K562 (cell line): ENCODE data around the gene FAM107B. TPM values are rescaled to one million over a fixed set of nuclear protein-coding genes. Genes with fewer than 3 reads are reported as not detected.

Experiments used
- ATAC-seq: fragments of 200-7000 bp; cut with Tn5 transposase; 3 replicates; pipeline ENCODE4 v1.9.1; 2020; ENCODE audit warnings: moderate library complexity
- BruUV-seq: library from RNA; stranded (reverse); fragments of 400-500 nt; replicated peaks from 2 replicates; lab custom pipeline; 2021; lab: Mats Ljungman, UMichigan
- CTCF ChIA-PET: fragments of 300-600 bp; formaldehyde crosslinking; extraction: SDS; loops from one replicate; lab custom pipeline; 2021; ENCODE audit warnings: low intra/inter-chr PET ratio; lab: Yijun Ruan, JAX
- POLR2A ChIA-PET: fragments of 300-600, 350-650 bp; sonication (Branson Sonifier 250); formaldehyde crosslinking; extraction: SDS; loops from one replicate; lab custom pipeline; 2021; ENCODE audit warnings: antibody characterized with exemption, inconsistent platforms; lab: Yijun Ruan, JAX
- DNase-seq, 4 experiments: peaks; one replicate each; pipeline versions ENCODE4 v3.0.0 to v3.0.0-alpha.2; 2011 to 2018; ENCODE audit warnings: low spot score in 3 of 4, mixed read lengths in 3 of 4; ENCODE audit errors: extremely low read depth in 1 of 4
- FAIRE-seq: peaks from 2 replicates; lab custom pipeline; 2011; peaks lifted over from hg19 to GRCh38; lab: Jason Lieb, UNC
- H2AFZ ChIP-seq: 2 replicates; pipeline ENCODE4 v1.6.0; 2011; ENCODE audit warnings: low read depth, low read length, control low read depth, inconsistent platforms
- H3K27ac ChIP-seq: fragments of 200-600 bp; 3 replicates; pipeline ENCODE4 v1.8.0; 2011; ENCODE audit warnings: low read depth, mild to moderate bottlenecking, control low read depth, inconsistent platforms, low read length, moderate library complexity, mixed read lengths; ENCODE audit errors: extremely low read depth
- H3K27me3 ChIP-seq, 2 experiments: fragments of 300-600 bp in 1 of 2; 2 replicates in 1 of 2; 3 replicates in 1 of 2; pipeline versions ENCODE4 v1.6.0 to v1.8.0; 2011; ENCODE audit warnings: inconsistent platforms in 2 of 2, low read length in 2 of 2, mild to moderate bottlenecking in 1 of 2, mixed read lengths in 1 of 2, moderate library complexity in 1 of 2; ENCODE audit not compliant: control insufficient read depth in 2 of 2, insufficient read depth in 2 of 2
- H3K36me3 ChIP-seq: fragments of 300-600 bp; 3 replicates; pipeline ENCODE4 v1.8.0; 2011; ENCODE audit warnings: mild to moderate bottlenecking, low read length, inconsistent platforms; ENCODE audit not compliant: control insufficient read depth, insufficient read depth
- H3K4me1 ChIP-seq, 2 experiments: fragments of 200-600 bp in 1 of 2; replicated peaks in 1 of 2; 2 replicates in 1 of 2; 3 replicates in 1 of 2; pipeline versions ENCODE4 v1.5.1 to v1.8.0; 2011; ENCODE audit warnings: inconsistent platforms in 2 of 2, low read length in 2 of 2, mild to moderate bottlenecking in 1 of 2, mixed read lengths in 1 of 2, moderate library complexity in 1 of 2; ENCODE audit not compliant: control insufficient read depth in 2 of 2, insufficient read depth in 2 of 2
- H3K4me2 ChIP-seq: 2 replicates; pipeline ENCODE4 v1.6.1; 2011; ENCODE audit warnings: low read length, control low read depth, inconsistent platforms, mixed read lengths; ENCODE audit not compliant: insufficient read depth
- H3K4me3 ChIP-seq: fragments of 200-600 bp; sonication (generic), shearing (Covaris generic); 2 replicates; pipeline ENCODE4 v1.5.1; 2016; ENCODE audit warnings: control low read depth, inconsistent platforms
- H3K79me2 ChIP-seq: fragments of 200-600 bp; 3 replicates; pipeline ENCODE4 v1.8.0; 2011; ENCODE audit warnings: low read length, inconsistent platforms; ENCODE audit not compliant: control insufficient read depth, insufficient read depth
- H3K9ac ChIP-seq, 2 experiments: 2 replicates each; pipeline versions ENCODE4 v1.6.0 to v1.6.1; 2011; ENCODE audit warnings: low read depth in 2 of 2, low read length in 2 of 2, control low read depth in 1 of 2, inconsistent platforms in 1 of 2, mild to moderate bottlenecking in 1 of 2, mixed read lengths in 1 of 2; ENCODE audit not compliant: insufficient read depth in 1 of 2
- H3K9me1 ChIP-seq: one replicate; pipeline ENCODE4 v1.6.0; 2011; ENCODE audit warnings: inconsistent platforms, mild to moderate bottlenecking, low read length, moderate library complexity; ENCODE audit not compliant: control insufficient read depth, insufficient read depth
- H3K9me3 ChIP-seq: replicated peaks from 2 replicates; pipeline ENCODE4 v1.5.1; 2011; ENCODE audit warnings: low read depth, low read length, inconsistent platforms; ENCODE audit not compliant: control insufficient read depth, insufficient read depth
- H4K20me1 ChIP-seq: replicated peaks from 2 replicates; pipeline ENCODE4 v1.6.1; 2011; ENCODE audit warnings: low read length, inconsistent platforms, mixed read lengths; ENCODE audit not compliant: control insufficient read depth, insufficient read depth
- BACH1 ChIP-seq: fragments of 200-800 bp; sonication (Bioruptor generic); IDR thresholded peaks from 2 replicates; pipeline ENCODE4 v1.6.1; 2016; ENCODE audit warnings: missing genetic modification characterization, missing compliant biosample characterization
- LEF1 ChIP-seq: fragments of 450-650 bp; IDR thresholded peaks from 2 replicates; pipeline ENCODE4 v1.6.1; 2016; ENCODE audit warnings: mild to moderate bottlenecking
- MTA2 ChIP-seq: fragments of 450-650 bp; IDR thresholded peaks from 2 replicates; pipeline ENCODE4 v1.6.1; 2016; ENCODE audit warnings: low read depth
- PURB ChIP-seq: sonication (generic); formaldehyde crosslinking; IDR thresholded peaks from 2 replicates; pipeline ENCODE4 v1.9.0; 2021; ENCODE audit warnings: low read depth, mild to moderate bottlenecking, missing genetic modification reagents
- RAD21 ChIP-seq, 2 experiments: fragments of 250-450 bp in 1 of 2; fragments of 450-650 bp in 1 of 2; sonication (Bioruptor Pico) in 1 of 2; formaldehyde crosslinking in 1 of 2; IDR thresholded peaks in 1 of 2; conservative IDR thresholded peaks in 1 of 2; 2 replicates each; pipeline versions ENCODE4 v1.4.0 to v1.8.0; 2020 to 2022; ENCODE audit warnings: mild to moderate bottlenecking in 2 of 2, moderate library complexity in 1 of 2
- SRSF7 ChIP-seq: fragments of 200-400 bp; formaldehyde crosslinking; optimal IDR thresholded peaks from 2 replicates; pipeline ENCODE3; 2017; ENCODE audit warnings: mild to moderate bottlenecking, low read depth, low read length
- U2AF1 ChIP-seq: fragments of 200-400 bp; formaldehyde crosslinking; optimal IDR thresholded peaks from 2 replicates; pipeline ENCODE3; 2017; ENCODE audit warnings: mild to moderate bottlenecking, low read depth, low read length, moderate library complexity
- ZNF263 ChIP-seq: sonication (generic); formaldehyde crosslinking; IDR thresholded peaks from 2 replicates; pipeline ENCODE4 v1.8.0; 2022; ENCODE audit warnings: mild to moderate bottlenecking, missing genetic modification reagents, borderline replicate concordance
- ZNF445 ChIP-seq: fragments of 250-450 bp; sonication (Bioruptor Pico); IDR thresholded peaks from 2 replicates; pipeline ENCODE4 v1.4.0; 2020; ENCODE audit warnings: low read depth, mild to moderate bottlenecking, moderate library complexity
- WGBS: fragments of 100-300 bp; shearing (Covaris generic); methylation state at CpG from one replicate; pipeline ENCODE4 v1.1.6; 2016; ENCODE audit warnings: low coverage, mixed read lengths; ENCODE audit not compliant: insufficient coverage; ENCODE audit errors: missing lambda C conversion rate; 5-methylcytosine and 5-hydroxymethylcytosine counted together
- in situ Hi-C: fragments of 300-500 bp; cut with MboI; formaldehyde crosslinking; loops from 4 replicates; pipeline ENCODE4 v1.15.0; 2018; ENCODE audit warnings: inconsistent platforms, mixed read lengths
- intact Hi-C: fragments of 100-400 bp; cut with micrococcal nuclease; formaldehyde crosslinking; loops from 2 replicates; pipeline ENCODE4 v1.14.2; 2022
- polyA plus RNA-seq, 8 experiments: library from polyadenylated mRNA; depleted of rRNA in 4 of 8; stranded (reverse) in 5 of 8; unstranded in 3 of 8; fragments of >200 nt; fragmentation: Nextera tagmentation in 2 of 8; fragmentation: Illumina TruSeq in 1 of 8; extraction: Ambion mirVana in 2 of 8; extraction: Trizol in 1 of 8; gene quantifications; 2 replicates each; pipeline versions ENCODE4 v1.2.1 to v1.2.3, GENCODE V29; 2011 to 2014; ENCODE audit warnings: inconsistent platforms in 1 of 8, missing spikeins in 1 of 8
- total RNA-seq, 7 experiments: library from RNA; depleted of rRNA in 6 of 7; stranded (reverse); fragments of >200 nt in 6 of 7; fragmentation: Illumina TruSeq in 2 of 7; extraction: Trizol in 2 of 7; gene quantifications; 2 replicates each; pipeline versions ENCODE4 v1.2.1 to v1.2.3, GENCODE V29; 2011 to 2021; ENCODE audit warnings: low replicate concordance in 1 of 7
- TF ChIP-seq, protein P1 (sequence below): fragments of 450-650 bp; IDR thresholded peaks from 2 replicates; pipeline ENCODE4 v1.6.1; 2016; ENCODE audit warnings: mild to moderate bottlenecking

The FAM107B gene
- total and polyA plus RNA-seq, 9 of the 15 experiments (the other 6 are each of a cell fraction or from before 2014, with no cell fraction given): 0.40 to 2.8 (median 1.4) TPM

DNA sequence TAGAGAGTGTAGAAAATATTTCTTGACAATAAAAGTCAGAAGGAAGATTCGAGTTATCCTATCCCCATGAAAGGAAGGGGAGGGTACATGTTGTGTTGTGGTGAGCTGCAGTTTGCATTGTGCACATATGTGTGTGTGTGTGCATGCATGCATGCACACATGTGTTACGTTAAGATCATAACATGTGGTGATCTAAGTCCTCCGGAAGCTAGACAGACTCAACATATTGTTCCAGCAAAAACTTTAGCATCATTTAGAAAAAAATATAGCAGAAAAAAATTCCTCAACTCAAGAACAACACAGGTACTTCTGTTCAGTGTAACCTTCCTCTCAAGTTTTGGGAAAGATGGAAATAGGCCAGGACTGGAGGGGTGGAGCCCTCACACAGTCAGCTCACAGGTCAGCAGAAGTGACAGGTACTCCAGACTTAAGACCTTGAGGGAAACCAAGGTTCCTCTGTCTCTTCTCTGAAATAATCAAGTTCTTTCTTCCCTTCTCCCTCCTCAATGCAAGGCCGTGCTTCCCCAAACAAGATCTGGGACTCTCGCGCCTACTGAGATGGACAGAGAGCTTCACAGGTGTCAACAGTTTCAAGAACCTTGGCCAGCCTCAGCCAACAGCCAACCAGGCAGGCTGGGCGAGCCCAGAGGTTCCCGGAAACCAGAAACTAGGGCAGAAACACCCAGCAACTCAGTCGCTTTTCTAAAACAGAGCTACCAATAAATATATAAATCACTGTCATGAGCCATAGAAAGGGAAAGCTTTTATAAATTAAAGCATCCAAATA is 205.2 kb downstream of the FAM107B start:
- H4K20me1 ChIP-seq: no peaks in the 10 kb centered on the region
- no peak overlapping the region for H3K27ac ChIP-seq
- intact Hi-C loops (no loop called here), in situ Hi-C loops (no loop called here)
- TF ChIP-seq ZNF263 (CRISPR knock-in tag) (no peak), ZNF445 (CRISPR knock-in tag) (no peak), RAD21 (CRISPR knock-in tag; conservative IDR thresholded peaks at IDR 0.05 in 1 of 2, IDR thresholded peaks at IDR 0.05 in 1 of 2) (no peak), BACH1 (tag) (no peak), U2AF1 (no peak), SRSF7 (no peak), PURB (CRISPR knock-in tag) (no peak), MTA2 (no peak), LEF1 (no peak)
- TF ChIP-seq, protein P1, sequence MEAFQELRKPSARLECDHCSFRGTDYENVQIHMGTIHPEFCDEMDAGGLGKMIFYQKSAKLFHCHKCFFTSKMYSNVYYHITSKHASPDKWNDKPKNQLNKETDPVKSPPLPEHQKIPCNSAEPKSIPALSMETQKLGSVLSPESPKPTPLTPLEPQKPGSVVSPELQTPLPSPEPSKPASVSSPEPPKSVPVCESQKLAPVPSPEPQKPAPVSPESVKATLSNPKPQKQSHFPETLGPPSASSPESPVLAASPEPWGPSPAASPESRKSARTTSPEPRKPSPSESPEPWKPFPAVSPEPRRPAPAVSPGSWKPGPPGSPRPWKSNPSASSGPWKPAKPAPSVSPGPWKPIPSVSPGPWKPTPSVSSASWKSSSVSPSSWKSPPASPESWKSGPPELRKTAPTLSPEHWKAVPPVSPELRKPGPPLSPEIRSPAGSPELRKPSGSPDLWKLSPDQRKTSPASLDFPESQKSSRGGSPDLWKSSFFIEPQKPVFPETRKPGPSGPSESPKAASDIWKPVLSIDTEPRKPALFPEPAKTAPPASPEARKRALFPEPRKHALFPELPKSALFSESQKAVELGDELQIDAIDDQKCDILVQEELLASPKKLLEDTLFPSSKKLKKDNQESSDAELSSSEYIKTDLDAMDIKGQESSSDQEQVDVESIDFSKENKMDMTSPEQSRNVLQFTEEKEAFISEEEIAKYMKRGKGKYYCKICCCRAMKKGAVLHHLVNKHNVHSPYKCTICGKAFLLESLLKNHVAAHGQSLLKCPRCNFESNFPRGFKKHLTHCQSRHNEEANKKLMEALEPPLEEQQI: no peak
- H3K79me2 ChIP-seq: no peaks in the 10 kb centered on the region
- no peaks in the 10 kb centered on the region for H3K9me1 ChIP-seq
- no TSS peak for BruUV-seq
- POLR2A ChIA-PET: no interaction called here
- DNase-seq (no peak), ATAC-seq (no peak), FAIRE-seq (no peak)
- no peaks in the 10 kb centered on the region for H3K4me1 ChIP-seq
- CTCF ChIA-PET: no interaction called here
- 3% methylated on average over 9 of the region's 9 CpGs for WGBS
- peaks cover 2 to 21% of the 10 kb centered on the region in 2 experiments; a peak in 3 of 5 replicates for H3K27me3 ChIP-seq
- no peaks in the 10 kb centered on the region for H3K9me3 ChIP-seq
- no peak overlapping the region for H2AFZ ChIP-seq
- no peak overlapping the region for H3K9ac ChIP-seq
- no peak overlapping the region for H3K4me3 ChIP-seq
- H3K4me2 ChIP-seq: no peak overlapping the region
- no peaks in the 10 kb centered on the region for H3K36me3 ChIP-seq
